GM23248 (cell line): ENCODE results near the gene KRT78.

ENCODE experiments used
- EZH2 ChIP-seq: fragments of 200-600 bp; sonication (generic); IDR thresholded peaks from 2 replicates; pipeline ENCODE4 v1.6.1; 2018; ENCODE audit warnings: antibody characterized with exemption, mild to moderate bottlenecking; ENCODE audit not compliant: insufficient read depth, poor library complexity, severe bottlenecking
- EZH2phosphoT487 ChIP-seq: fragments of 200-600 bp; sonication (generic); IDR thresholded peaks from 2 replicates; pipeline ENCODE4 v1.6.1; 2018; ENCODE audit warnings: antibody characterized with exemption, moderate library complexity, mild to moderate bottlenecking, low read depth; ENCODE audit not compliant: insufficient read depth

- TF ChIP-seq EZH2phosphoT487 (no peak), EZH2 (no peak)
Observed at GRCh38 chr12:52797529-52797894, 51.3 kb downstream of the KRT78 start.
